NCI-H146 (cell line): ENCODE results near the gene VPS13A.
"Not testable (repeated sequence)": the region's sequence is repeated elsewhere in the genome, so short reads cannot be mapped to it uniquely, and the experiment has no call there.

Experiments
- DNase-seq: peaks from one replicate; lab custom pipeline; 2025; lab: John Stamatoyannopoulos, UW

Gene VPS13A

DNA sequence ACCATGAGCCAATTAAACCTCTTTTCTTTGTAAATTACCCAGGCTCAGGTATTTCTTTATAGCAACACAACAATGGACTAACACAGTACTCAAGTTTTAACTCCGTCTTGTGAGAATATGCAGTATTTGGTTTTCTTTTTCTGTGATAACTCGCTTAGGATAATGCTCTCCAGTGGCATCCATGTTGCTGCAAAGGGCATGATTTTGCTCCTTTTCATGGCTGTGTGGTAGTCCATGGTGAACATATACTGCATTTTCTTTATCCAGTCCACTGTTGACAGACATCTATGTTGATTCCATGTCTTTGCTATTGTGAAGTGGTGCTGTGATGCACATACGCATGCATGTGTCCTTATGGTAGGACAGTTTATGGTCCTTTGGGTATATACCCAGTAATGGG lies 10.9 kb downstream of the VPS13A start:
- no peak for DNase-seq

DNA sequence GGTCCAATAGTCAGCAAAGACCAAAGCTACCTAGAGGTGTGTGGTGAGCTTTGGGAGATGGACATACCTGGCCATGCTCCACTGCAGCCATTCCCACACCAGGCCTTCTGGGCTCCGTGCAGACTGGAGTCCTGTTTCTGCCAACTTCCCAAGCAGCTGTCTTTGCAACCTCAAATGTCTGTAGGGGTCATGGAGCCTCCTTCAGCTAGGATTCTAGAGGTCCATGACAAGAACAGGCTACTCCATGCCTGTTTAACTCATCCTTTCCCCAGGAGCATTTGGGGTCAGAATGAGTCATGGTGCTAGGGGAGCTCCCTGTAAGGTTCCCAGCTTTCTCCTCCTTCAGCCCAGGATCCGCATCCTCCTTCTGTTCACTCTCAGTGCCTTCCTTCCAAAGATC lies 17.1 kb downstream of the VPS13A start:
- DNase-seq: no peak

DNA sequence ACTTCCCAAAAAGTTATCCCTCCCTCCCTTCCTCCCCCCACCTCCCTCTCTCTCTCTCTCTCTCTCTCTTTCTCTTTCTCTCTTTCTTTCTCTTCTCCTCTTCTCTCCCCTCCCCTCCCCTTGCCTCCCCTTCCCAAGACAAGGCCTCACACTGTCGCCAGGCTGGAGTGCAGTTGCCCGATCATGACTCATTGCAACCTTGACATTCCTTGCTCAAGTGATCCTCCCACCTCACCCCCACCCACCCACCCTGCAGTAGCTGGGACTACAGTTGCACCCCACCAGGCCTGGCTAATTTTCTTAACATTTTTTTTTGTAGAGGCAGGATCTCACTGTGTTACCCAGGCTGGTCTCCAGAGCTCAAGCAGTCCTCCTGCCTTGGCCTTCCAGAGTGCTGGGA lies 32.8 kb downstream of the VPS13A start:
- DNase-seq: no peak

DNA sequence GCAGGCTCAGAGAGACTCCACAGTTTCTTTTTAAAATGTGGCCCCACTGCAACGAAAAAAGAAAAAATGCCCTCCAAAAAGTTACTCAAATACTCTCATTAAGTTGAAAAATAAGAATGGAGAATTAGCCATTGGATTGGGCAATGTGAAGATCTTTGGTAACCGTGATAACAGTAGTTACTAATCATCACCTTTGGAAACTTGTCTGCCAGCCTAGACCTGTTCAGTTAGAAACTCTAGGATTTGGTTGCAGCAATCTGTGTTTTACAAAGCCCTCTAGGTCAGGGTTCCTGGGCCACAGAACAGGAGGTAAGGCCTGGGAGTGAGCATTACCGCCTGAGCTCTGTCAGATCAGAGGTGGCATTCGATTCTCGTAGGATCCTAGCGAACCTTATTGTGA lies 34.2 kb downstream of the VPS13A start:
- no peak for DNase-seq

- DNase-seq: no peak
Measured at GRCh38 chr9:77212801-77213200, 35.5 kb downstream of the VPS13A start.

- DNase-seq: peak; percentile 4
Measured at GRCh38 chr9:77215874-77216273, 38.5 kb downstream of the VPS13A start.

DNA sequence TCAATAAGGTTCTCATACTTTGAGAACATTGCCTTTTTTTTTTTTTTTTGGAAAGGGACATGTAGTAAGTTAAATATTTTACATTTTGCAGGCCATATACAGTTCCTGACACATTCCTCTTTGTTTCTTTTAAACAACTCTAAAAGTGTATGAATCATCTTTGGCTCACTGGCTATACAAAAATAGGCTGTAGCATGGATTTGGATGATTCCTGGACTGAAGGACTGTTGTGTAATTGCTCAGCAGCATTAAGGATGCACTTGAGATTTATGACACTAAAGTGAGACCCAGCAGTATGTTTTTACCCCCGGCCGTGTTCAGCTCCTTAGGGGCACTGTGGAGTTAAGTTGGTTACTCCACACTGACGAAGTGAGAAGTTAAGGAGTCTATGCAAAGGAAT lies 41.3 kb downstream of the VPS13A start:
- DNase-seq: no peak

DNA sequence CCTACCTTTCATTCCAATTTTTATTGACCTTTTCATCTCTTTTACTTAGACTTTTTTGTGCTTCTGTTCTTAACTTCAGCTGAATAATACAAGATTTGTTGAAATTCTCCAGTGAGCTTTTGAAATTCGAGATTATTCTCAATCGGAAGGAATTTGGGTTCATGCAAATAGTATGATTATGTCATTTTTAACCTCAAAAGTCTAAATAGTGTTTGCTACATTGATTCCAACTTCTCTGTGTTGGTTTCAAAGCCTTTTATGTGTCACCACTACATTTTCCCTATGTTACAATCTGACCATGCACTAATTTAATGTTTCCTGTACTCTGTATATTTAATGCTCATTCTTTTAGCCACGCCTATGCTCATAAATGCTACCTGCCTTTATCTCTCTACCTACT lies 44.1 kb downstream of the VPS13A start:
- no peak for DNase-seq

GRCh38 chr9:77224746-77225312 lies 47.5 kb downstream of the VPS13A start:
- no peak for DNase-seq

- DNase-seq: no peak
Measured at GRCh38 chr9:77236693-77237092, 59.4 kb downstream of the VPS13A start.

- no peak for DNase-seq
Measured at GRCh38 chr9:77237896-77238295, 60.6 kb downstream of the VPS13A start.

DNA sequence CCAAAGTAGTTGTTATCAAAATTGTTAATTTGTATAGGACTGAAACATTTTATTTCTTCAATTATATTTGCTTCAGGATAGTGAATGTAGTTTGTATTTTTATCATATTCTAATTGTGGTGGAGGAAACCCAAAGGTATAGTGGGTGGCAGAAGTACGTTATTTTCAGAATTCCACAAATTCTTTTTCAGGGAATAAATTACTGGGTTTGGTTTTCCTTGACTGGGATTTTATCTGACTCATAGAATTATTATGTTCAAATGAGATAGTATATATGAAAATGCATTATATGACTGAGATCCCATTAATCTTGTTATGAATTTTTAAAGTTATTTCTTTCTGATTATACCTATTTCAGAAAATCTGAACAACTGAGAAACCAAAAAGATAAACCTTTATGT lies 73.7 kb downstream of the VPS13A start:
- DNase-seq: no peak

DNA sequence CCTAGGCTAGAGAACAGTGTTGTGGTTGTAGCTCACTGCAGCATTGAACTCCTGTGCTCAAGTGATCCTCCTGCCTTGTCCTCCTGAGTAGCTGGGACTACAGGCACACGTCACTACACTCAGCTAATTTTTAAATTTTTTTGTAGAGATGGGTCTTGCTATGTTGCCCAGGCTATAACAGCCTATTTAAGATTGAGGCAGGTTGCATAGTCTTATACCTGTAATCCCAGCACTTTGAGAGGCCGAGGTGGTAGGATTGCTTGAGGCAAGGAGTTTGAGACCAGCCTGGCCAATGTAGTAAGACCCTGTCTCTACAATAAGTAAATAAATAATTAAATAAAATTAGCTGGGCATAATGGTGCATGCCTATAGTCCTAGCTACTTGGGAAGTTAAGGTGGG lies 79.9 kb downstream of the VPS13A start:
- no peak for DNase-seq

DNA sequence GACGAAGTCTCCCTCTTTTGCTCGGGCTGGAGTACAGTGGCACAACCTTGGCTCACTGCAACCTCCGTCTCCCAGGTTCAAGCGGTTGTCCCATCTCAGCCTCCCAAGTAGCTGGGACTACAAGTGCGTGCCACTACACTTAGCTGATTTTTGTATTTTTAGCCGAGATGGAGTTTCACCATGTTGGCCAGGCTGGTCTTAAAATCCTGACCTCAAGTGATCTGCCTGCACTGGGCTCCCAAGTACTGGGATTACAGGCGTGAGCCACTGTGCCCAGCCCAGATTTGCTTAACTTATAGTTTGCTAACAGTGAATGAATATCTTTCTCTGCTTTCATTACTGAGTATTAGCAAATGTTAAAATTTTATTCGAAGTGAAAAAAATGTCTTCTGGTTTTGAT lies 84.3 kb downstream of the VPS13A start:
- DNase-seq: no peak

DNA sequence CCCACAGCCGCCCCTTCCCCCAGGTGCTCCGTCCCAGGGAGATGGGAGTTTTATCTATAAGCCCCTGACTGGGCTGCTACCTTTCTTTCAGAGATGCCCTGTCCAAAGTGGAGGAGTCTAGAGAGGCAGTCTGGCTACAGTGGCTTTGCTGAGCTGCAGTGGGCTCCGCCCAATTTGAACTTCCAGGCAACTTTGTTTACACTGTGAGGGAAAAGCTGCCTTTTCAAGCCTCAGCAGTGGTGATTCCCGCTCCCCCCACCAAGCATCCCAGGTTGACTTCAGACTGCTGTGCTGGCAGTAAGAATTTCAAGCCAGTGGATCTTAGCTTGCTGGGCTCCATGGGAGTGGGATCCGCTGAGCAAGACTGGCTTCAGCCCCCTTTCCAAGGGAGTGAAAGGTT lies 90.4 kb downstream of the VPS13A start:
- not testable (repeated sequence) for DNase-seq

GRCh38 chr9:77271023-77271690 lies 93.8 kb downstream of the VPS13A start:
- no peak for DNase-seq

- no peak for DNase-seq
Measured at GRCh38 chr9:77276799-77277198, 99.5 kb downstream of the VPS13A start.

- no peak for DNase-seq
Measured at GRCh38 chr9:77277719-77278118, 100.4 kb downstream of the VPS13A start.

- no peak for DNase-seq
Measured at GRCh38 chr9:77283991-77284390, 106.7 kb downstream of the VPS13A start.

- DNase-seq: no peak
Measured at GRCh38 chr9:77284616-77285015, 107.3 kb downstream of the VPS13A start.

GRCh38 chr9:77290373-77290772 lies 113.0 kb downstream of the VPS13A start:
- DNase-seq: no peak

DNA sequence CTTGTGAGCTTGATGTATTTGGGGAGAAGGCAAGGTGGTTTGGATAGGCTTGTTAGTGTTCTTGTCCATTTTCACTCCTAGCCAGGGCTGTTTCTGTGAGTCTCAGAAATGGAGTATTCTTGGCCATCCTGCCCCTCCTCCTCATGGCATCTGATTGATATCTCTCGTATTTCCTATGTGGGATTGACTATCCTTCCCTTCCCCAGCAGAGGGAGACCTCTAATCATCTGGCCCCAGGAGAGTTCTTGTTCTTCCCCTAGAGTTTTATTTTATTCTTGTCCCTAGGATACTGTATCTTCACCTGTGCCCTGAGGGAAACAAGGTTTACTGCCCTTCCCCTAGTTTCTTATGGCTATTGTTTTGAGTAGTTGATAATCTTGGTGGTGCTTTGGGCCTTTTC lies 114.4 kb downstream of the VPS13A start:
- peak; percentile 2 for DNase-seq

- DNase-seq: no peak
Measured at GRCh38 chr9:77293949-77294348, 116.6 kb downstream of the VPS13A start.

GRCh38 chr9:77304543-77304942 lies 127.2 kb downstream of the VPS13A start:
- DNase-seq: no peak
